GM12873 (cell line): ENCODE results near the gene OSBPL10.

Experiments used
- TF ChIP-seq, protein P1 (sequence below): IDR thresholded peaks from 2 replicates; pipeline ENCODE4 v1.5.1; 2012; ENCODE audit warnings: low read depth, mild to moderate bottlenecking, moderate library complexity, low read length, control low read depth; ENCODE audit not compliant: insufficient read depth; ENCODE audit errors: missing control alignments

The OSBPL10 gene

DNA sequence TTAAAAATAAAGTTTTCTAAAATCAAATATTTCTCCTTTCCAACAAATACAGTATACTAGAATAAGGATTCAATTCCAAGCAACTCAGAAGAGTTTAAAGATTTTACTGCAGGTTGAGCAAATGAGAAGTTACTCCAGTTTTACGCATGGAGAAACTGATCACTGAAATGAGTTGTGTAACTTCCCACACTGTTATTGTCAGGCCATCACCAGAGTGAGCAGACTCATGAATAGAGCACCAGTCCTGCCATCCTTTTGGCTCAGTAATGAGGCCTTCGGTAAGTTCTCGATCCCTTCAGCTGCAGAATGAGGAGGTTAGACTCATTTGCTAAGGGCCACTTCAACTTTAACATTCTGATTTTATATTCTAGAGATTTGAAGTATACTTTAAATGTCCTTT is 48.1 kb downstream of the OSBPL10 start:
- TF ChIP-seq, protein P1, sequence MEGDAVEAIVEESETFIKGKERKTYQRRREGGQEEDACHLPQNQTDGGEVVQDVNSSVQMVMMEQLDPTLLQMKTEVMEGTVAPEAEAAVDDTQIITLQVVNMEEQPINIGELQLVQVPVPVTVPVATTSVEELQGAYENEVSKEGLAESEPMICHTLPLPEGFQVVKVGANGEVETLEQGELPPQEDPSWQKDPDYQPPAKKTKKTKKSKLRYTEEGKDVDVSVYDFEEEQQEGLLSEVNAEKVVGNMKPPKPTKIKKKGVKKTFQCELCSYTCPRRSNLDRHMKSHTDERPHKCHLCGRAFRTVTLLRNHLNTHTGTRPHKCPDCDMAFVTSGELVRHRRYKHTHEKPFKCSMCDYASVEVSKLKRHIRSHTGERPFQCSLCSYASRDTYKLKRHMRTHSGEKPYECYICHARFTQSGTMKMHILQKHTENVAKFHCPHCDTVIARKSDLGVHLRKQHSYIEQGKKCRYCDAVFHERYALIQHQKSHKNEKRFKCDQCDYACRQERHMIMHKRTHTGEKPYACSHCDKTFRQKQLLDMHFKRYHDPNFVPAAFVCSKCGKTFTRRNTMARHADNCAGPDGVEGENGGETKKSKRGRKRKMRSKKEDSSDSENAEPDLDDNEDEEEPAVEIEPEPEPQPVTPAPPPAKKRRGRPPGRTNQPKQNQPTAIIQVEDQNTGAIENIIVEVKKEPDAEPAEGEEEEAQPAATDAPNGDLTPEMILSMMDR = no peak

DNA sequence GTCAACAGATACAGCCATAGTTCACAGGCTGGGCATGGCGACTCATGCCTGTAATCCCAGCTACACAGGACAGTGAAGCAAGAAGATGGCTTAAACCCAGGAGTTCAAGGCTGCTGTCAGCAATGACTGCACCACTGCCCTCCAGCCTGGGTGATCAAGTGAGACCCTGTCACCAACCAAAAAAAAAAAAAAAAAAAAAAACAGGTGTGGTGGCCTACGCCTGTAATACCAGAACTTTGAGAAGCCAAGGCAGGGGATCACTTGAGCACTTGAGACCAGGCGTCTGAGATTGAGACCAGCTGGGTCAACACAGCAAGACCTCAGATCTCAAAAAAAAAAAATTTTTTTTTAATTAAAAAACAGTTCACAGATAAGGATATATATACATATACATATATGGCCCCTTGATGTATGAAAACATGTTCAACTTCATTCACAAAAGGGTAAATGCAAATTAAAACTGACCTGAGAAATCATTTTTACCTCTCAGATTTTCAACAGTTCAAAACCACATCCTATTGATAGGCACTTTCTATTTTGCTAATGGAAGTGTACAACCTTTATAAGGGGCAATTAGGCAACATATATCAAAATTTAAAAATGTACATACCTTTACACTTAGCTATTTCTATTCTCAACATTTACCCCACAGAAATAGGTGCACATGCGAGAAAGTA is 51.1 kb downstream of the OSBPL10 start:
- TF ChIP-seq, protein P1 = no peak

DNA sequence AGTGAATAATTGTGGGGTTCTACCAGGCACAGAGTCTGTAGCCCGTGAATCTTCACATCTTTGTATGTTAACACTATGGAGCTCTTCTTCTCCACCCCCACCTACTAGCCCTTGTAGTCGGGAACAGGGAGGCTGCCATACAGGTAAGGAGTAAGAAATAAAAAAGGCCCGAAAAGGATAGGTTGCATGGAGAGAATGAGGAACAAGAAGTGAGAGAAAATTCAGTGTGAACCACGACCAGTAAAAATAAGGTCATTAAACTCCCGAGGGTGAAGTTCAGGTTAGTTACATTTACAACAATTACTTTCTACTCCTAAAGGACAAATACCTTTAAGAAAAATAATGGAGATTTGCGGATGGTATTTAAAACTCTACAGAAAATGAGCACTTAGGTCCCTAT is 53.3 kb downstream of the OSBPL10 start:
- TF ChIP-seq, protein P1 = no peak

DNA sequence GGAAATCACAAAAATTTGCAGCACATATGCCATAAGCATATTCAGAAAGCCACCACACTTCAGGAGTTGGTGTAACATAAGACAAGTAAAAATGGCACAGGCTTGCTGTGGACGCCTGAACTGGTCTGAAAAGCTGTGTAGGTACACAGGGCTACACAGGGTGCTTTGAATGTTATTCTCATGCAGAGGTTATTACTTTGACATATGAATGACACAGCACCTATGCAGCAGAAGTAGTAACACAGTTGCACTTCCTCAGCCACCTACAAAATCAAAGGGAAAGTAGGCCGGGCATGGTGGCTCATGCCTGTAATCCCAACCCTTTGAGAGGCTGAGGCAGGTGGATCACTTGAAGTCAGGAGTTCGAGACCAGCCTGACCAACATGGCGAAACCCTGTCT is 54.5 kb downstream of the OSBPL10 start:
- TF ChIP-seq, protein P1 = no peak

DNA sequence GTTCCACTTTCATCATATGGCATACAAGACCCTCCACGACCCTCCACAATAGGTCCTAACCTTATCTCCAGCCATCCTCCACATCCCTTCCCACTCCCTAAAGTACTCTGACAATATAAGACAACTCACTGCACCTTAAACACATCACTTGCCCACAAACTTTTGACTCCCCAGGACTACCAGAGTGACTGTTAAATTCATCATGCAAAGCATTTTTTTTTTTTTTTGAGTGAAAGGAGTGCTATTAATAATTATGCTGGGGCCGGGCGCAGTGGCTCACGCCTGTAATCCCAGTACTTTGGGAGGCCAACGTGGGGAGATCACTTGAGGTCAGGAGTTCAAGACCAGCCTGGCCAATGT is 55.8 kb downstream of the OSBPL10 start:
- TF ChIP-seq, protein P1 = no peak

DNA sequence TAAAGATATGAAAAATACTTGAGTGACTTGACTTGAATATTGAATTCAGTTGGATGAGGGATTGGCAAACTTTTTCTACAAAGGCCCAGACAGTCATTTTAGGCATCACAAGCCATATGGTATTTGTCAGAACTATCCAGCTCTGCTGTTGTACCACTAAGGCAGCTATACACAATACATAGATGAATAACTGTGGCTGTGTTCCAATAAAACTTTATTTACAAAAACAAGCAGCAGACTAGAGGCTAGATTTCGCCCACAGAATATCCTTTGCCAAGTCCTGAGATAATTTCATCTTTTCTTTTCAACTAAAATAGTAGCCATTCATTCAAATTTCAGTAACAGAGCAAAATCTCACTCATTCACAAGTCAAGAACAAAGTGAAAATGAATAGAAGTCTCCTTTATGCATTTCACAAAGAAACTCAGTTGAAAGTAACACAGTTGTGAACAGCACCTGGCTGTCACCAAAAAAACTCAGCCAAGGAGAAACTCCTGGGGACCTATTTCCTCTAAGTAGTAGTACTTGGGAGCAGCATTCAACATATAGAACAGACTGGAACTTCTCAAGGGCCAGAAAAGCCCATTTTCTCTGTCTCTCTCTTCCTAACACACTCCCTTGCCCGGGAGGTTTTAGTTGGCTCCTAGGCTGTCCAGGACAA is 56.3 kb downstream of the OSBPL10 start:
- TF ChIP-seq, protein P1 = no peak

DNA sequence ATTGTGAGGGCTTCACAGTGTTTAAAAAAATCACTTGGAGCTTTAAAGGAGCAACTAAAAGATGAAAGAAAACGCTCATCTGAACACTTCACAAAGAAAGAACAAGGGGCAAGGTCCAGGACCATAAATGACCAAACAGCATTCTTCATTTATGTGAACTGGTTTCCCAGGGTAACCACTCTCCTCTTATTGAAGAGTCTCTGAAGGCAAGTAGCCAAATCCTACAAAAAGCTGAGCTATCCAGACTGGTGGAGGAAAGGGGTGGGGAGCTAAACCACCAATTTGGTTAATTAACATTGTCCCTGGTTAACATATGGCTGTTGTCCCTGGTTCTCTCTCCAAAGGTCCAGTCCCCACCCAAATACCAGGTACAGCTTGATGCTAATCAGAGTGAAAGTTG is 58.1 kb downstream of the OSBPL10 start:
- TF ChIP-seq, protein P1 = no peak
